Lung (tissue), 12 donors: ENCODE results near the gene TBCD. TPM values are rescaled to one million over a fixed set of nuclear protein-coding genes. Genes with fewer than 3 reads are reported as not detected.

Source experiments
- ATAC-seq: fragments of 200-7000 bp; cut with Tn5 transposase; one replicate; pipeline ENCODE4 v1.9.1; 2020; ENCODE audit warnings: moderate number of reproducible peaks; ENCODE audit not compliant: insufficient read depth, low FRiP score
- DNase-seq, 3 donors: peaks; one replicate each; pipeline ENCODE4 v3.0.0-alpha.2; 2013 to 2017
- H3K27ac ChIP-seq, 2 donors: one replicate each; pipeline ENCODE4 v1.5.1; 2013; ENCODE audit warnings: mild to moderate bottlenecking in 2 of 2, moderate library complexity in 2 of 2, control low read depth in 1 of 2, inconsistent platforms in 1 of 2, low read depth in 1 of 2, low read length in 1 of 2
- H3K27me3 ChIP-seq, 3 donors: one replicate each; pipeline ENCODE4 v1.5.1; 2013; ENCODE audit warnings: low read length in 2 of 3; ENCODE audit not compliant: control insufficient read depth in 3 of 3, insufficient read depth in 3 of 3
- H3K36me3 ChIP-seq, 4 donors: one replicate each; pipeline ENCODE4 v1.5.1; 2013; ENCODE audit warnings: low read length in 4 of 4, mild to moderate bottlenecking in 1 of 4, moderate library complexity in 1 of 4; ENCODE audit not compliant: control insufficient read depth in 4 of 4, insufficient read depth in 4 of 4
- H3K4me1 ChIP-seq, 5 donors: one replicate each; pipeline ENCODE4 v1.5.1; 2013; ENCODE audit warnings: low read length in 5 of 5, mild to moderate bottlenecking in 2 of 5, moderate library complexity in 1 of 5; ENCODE audit not compliant: control insufficient read depth in 5 of 5, insufficient read depth in 5 of 5
- H3K4me3 ChIP-seq: one replicate; pipeline ENCODE4 v1.5.1; 2013; ENCODE audit warnings: mild to moderate bottlenecking, control low read depth, moderate library complexity
- H3K9ac ChIP-seq, 2 donors: one replicate each; pipeline ENCODE4 v1.5.1; 2013; ENCODE audit warnings: low read length in 2 of 2, control low read depth in 1 of 2; ENCODE audit not compliant: insufficient read depth in 1 of 2
- H3K9me3 ChIP-seq, 4 donors: one replicate each; pipeline ENCODE4 v1.5.1; 2013; ENCODE audit warnings: low read length in 3 of 4, mild to moderate bottlenecking in 1 of 4, moderate library complexity in 1 of 4; ENCODE audit not compliant: control insufficient read depth in 4 of 4, insufficient read depth in 3 of 4
- WGBS, 2 donors: extraction: QIAGEN DNeasy Blood & Tissue Kit; methylation state at CpG; one replicate each; pipeline ENCODE4 v1.1.7; 2013; 5-methylcytosine and 5-hydroxymethylcytosine counted together
- polyA plus RNA-seq, 2 donors: library from polyadenylated mRNA; stranded (reverse); fragments of 200-250 nt; gene quantifications; one replicate each; pipeline ENCODE4 v1.2.1, GENCODE V29; 2013
- total RNA-seq, 2 donors: library from RNA; depleted of rRNA in 1 of 2; stranded (reverse); fragments of >200 nt in 1 of 2; gene quantifications; one replicate each; pipeline ENCODE4 v1.2.1, GENCODE V29; 2014 to 2021
- TF ChIP-seq, protein P1 (sequence below): IDR thresholded peaks from 2 replicates; pipeline ENCODE4 v1.5.1; 2012; ENCODE audit warnings: mild to moderate bottlenecking; ENCODE audit errors: control extremely low read depth, extremely low read depth
- donor health status: control.
- donor health status: control.
- donor health status: Bipolar disorder and iron deficiency.
- donor health status: healthy.
- donor health status: DM: yes; HTN: yes; CAD: no.

The TBCD gene
- total and polyA plus RNA-seq, 4 donors = 57.6 to 119 (median 90.3) TPM

GRCh38 chr17:82899941-82900340 is 148.1 kb downstream of the TBCD start:
- WGBS, 2 donors = 81 to 87% methylated on average over 7 of the region's 7 CpGs
- TF ChIP-seq, protein P1, sequence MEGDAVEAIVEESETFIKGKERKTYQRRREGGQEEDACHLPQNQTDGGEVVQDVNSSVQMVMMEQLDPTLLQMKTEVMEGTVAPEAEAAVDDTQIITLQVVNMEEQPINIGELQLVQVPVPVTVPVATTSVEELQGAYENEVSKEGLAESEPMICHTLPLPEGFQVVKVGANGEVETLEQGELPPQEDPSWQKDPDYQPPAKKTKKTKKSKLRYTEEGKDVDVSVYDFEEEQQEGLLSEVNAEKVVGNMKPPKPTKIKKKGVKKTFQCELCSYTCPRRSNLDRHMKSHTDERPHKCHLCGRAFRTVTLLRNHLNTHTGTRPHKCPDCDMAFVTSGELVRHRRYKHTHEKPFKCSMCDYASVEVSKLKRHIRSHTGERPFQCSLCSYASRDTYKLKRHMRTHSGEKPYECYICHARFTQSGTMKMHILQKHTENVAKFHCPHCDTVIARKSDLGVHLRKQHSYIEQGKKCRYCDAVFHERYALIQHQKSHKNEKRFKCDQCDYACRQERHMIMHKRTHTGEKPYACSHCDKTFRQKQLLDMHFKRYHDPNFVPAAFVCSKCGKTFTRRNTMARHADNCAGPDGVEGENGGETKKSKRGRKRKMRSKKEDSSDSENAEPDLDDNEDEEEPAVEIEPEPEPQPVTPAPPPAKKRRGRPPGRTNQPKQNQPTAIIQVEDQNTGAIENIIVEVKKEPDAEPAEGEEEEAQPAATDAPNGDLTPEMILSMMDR = no peak
- H3K36me3 ChIP-seq = peaks cover 0 to 29% (median 12%) of the 10 kb centered on the region in 4 donors
- DNase-seq (no peak), ATAC-seq (no peak)
- H3K9me3 ChIP-seq = no peaks in the 10 kb centered on the region
- peaks cover 0 to 4% (median 0%) of the 10 kb centered on the region in 5 donors for H3K4me1 ChIP-seq
- H3K27ac ChIP-seq = no peak overlapping the region
- H3K27me3 ChIP-seq = no peaks in the 10 kb centered on the region
- H3K9ac ChIP-seq = peak overlapping the region in 1 of 2 donors; percentile 32
- H3K4me3 ChIP-seq = no peak overlapping the region

DNA sequence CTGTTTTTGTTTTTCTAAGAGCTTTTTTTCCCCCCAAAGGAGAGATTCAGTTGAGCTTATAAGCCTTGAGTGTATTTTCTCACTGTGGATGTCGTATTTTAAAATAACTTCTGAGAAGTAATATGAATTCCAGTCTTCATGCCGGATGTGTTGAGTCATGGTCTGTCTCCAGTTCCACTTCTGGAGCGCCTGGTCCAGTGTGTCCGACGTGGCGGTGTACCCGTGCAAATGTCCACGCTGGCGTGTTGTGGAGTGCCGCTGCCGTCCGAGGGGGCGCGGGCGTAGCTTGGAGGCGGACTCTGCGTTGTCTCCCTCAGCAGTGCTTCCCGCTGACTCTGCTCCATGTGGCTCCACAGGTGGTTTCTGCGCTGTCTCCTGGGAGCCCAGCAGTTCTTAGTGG is 148.9 kb downstream of the TBCD start:
- 95 to 98% methylated on average over 19 of the region's 19 CpGs for WGBS, 2 donors
- Histone ChIP-seq H3K4me1 (peaks cover 0 to 4% (median 0%) of the 10 kb centered on the region in 5 donors), H3K9me3 (no peaks in the 10 kb centered on the region), H3K27ac (no peak overlapping the region), H3K27me3 (no peaks in the 10 kb centered on the region), H3K4me3 (no peak overlapping the region), H3K36me3 (peaks cover 0 to 29% (median 11%) of the 10 kb centered on the region in 4 donors), H3K9ac (no peak overlapping the region)
- DNase-seq (no peak), ATAC-seq (no peak)
- TF ChIP-seq, protein P1 = no peak

- no peak for ATAC-seq
- TF ChIP-seq, protein P1 = no peak
These were observed 149.5 kb downstream of the TBCD start for GRCh38 chr17:82901356-82901755.

DNA sequence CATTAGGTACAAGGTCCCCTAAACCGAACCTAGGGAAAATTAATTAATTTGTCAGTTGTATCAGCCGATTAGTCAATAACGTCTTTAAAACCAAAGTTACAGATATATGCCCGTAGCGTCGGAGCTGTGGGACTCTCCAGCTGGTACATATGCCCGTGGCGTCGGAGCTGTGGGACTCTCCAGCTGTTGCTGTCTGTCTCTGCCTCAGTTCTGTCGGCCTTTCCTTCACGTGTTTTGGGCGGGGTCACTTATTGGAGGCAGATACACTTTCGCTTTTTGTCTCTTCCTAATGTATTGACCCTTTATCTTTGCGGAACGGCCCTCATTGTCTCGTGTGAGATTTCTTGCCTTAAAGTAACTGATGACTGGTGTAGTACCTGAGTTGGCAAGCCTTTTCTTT is 150.0 kb downstream of the TBCD start:
- ATAC-seq (no peak), DNase-seq (no peak)
- Histone ChIP-seq H3K4me1 (peaks cover 0 to 4% (median 0%) of the 10 kb centered on the region in 5 donors), H3K9me3 (no peaks in the 10 kb centered on the region), H3K9ac (no peak overlapping the region), H3K36me3 (peaks cover 0 to 36% (median 9%) of the 10 kb centered on the region in 4 donors), H3K4me3 (no peak overlapping the region), H3K27me3 (no peaks in the 10 kb centered on the region), H3K27ac (no peak overlapping the region)
- 84 to 85% methylated on average over 16 of the region's 16 CpGs for WGBS, 2 donors
- TF ChIP-seq, protein P1 = no peak

More at GRCh38 chr17:82901356-82901755, 149.5 kb downstream of the TBCD start:
- no peak overlapping the region for H3K27ac ChIP-seq
- H3K27me3 ChIP-seq = no peaks in the 10 kb centered on the region
- H3K4me3 ChIP-seq = no peak overlapping the region
- H3K9ac ChIP-seq = no peak overlapping the region
- H3K36me3 ChIP-seq = peaks cover 0 to 31% (median 8%) of the 10 kb centered on the region in 4 donors
- peaks cover 0 to 4% (median 0%) of the 10 kb centered on the region in 5 donors for H3K4me1 ChIP-seq
- DNase-seq = no peak
- no peaks in the 10 kb centered on the region for H3K9me3 ChIP-seq
- WGBS, 2 donors = 97 to 100% methylated on average over 13 to 16 of the region's 16 CpGs
